Measurements from ENCODE around the gene GJC1.

The GJC1 gene

GRCh38 chr17:44775838-44776621, 54.1 kb downstream of the GJC1 start:
- no peak for DNase-seq

- DNase-seq, result peak; percentile 95
These were observed 54.8 kb downstream of the GJC1 start for GRCh38 chr17:44775136-44775837.

- DNase-seq, result peak; percentile 76
These were observed 55.6 kb downstream of the GJC1 start for GRCh38 chr17:44774271-44775135.

- no peak for DNase-seq
These were observed 56.9 kb downstream of the GJC1 start for GRCh38 chr17:44773140-44773539.

GRCh38 chr17:44772308-44773045, 57.6 kb downstream of the GJC1 start:
- DNase-seq, result no peak

GRCh38 chr17:44770166-44770925, 59.7 kb downstream of the GJC1 start:
- DNase-seq, result no peak

GRCh38 chr17:44769647-44770084, 60.4 kb downstream of the GJC1 start:
- DNase-seq, result no peak

GRCh38 chr17:44769230-44769629, 60.9 kb downstream of the GJC1 start:
- no peak for DNase-seq

- no peak for DNase-seq
These were observed 61.5 kb downstream of the GJC1 start for GRCh38 chr17:44768505-44769142.

GRCh38 chr17:44767493-44767892, 62.6 kb downstream of the GJC1 start:
- DNase-seq, result no peak

GRCh38 chr17:44766409-44767038, 63.6 kb downstream of the GJC1 start:
- DNase-seq, result no peak

- no peak for DNase-seq
These were observed 64.1 kb downstream of the GJC1 start for GRCh38 chr17:44765965-44766364.

- no peak for DNase-seq
These were observed 66.9 kb downstream of the GJC1 start for GRCh38 chr17:44763170-44763569.

- DNase-seq, result no peak
These were observed 67.9 kb downstream of the GJC1 start for GRCh38 chr17:44761932-44762810.

- no peak for DNase-seq
These were observed 69.4 kb downstream of the GJC1 start for GRCh38 chr17:44760474-44761308.

- DNase-seq, result no peak
These were observed 70.2 kb downstream of the GJC1 start for GRCh38 chr17:44759916-44760243.

GRCh38 chr17:44759086-44759915, 70.8 kb downstream of the GJC1 start:
- no peak for DNase-seq
